Mesothelial cell of epicardium (in vitro differentiated cells): ENCODE results near the gene IQCH. TPM values are rescaled to one million over a fixed set of nuclear protein-coding genes. Genes with fewer than 3 reads are reported as not detected.

Experiments
- DNase-seq, 2 experiments: peaks; one replicate each; pipeline ENCODE4 v3.0.0; 2021; ENCODE audit warnings: low spot score in 2 of 2; ENCODE audit not compliant: unreplicated experiment in 2 of 2
- H3K27ac Mint-ChIP-seq: 2 replicates; pipeline ENCODE4 v1.8.0; 2021; ENCODE audit warnings: mixed read lengths
- H3K27me3 Mint-ChIP-seq: 2 replicates; pipeline ENCODE4 v1.8.0; 2021; ENCODE audit warnings: low read depth, mixed read lengths
- H3K36me3 Mint-ChIP-seq: 2 replicates; pipeline ENCODE4 v1.8.0; 2021; ENCODE audit warnings: mixed read lengths
- H3K4me1 Mint-ChIP-seq: 2 replicates; pipeline ENCODE4 v1.8.0; 2021; ENCODE audit warnings: mixed read lengths
- H3K4me3 Mint-ChIP-seq: 2 replicates; pipeline ENCODE4 v1.8.0; 2021; ENCODE audit warnings: mild to moderate bottlenecking, moderate library complexity, mixed read lengths
- H3K9me3 Mint-ChIP-seq: 2 replicates; pipeline ENCODE4 v1.8.0; 2021; ENCODE audit warnings: mixed read lengths
- total RNA-seq: library from RNA; stranded (reverse); gene quantifications from 3 replicates; pipeline ENCODE4 v1.2.1, GENCODE V29; 2021
- TF ChIP-seq, protein P1 (sequence below): fragments of 200-600 bp; sonication (generic); IDR thresholded peaks from one replicate; pipeline ENCODE4 v1.5.0; 2021; ENCODE audit warnings: antibody characterized with exemption; ENCODE audit not compliant: unreplicated experiment

The IQCH gene
- total RNA-seq, 1 donor from 2014 or later = 0.98 TPM

DNA sequence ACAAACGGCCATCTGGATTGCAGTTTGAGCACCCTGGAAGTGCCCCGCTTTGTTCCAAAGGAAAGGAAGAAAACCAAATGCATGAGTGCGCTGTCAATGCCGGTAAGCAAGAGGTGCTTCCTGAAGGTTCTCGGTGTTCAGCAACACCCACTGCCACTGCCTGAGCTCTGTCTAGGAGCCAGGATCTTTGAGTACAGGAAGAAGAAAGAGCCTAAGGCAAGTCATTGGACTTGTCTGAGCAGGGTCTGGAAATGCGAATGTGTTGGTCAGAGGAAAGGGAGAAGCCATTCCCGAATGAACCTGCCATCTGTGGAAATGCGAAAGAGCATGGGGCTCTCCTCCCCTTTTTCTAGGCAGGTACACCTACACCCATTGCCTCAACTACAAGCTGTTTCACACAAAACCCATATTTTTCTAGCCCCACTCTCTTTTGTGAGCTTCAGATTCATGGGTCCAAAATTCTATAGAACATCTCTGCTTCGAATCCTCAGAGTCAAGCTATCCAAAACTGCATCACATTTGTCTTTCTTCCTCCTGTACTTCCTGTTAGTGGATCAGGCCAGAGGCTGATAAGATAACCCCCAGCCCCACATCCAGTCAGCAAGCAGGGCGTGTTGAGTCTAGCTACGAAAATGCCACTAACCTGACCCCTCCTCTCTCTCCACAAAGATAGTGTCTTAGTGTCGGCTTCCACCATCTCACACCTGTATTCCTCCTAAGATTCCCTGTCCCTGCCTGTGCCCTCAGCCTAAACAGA is 210.8 kb downstream of the IQCH start:
- H3K27ac Mint-ChIP-seq = no peak overlapping the region
- H3K4me1 Mint-ChIP-seq = peaks cover 10% of the 10 kb centered on the region
- no peak for DNase-seq
- no peak overlapping the region for H3K4me3 Mint-ChIP-seq
- H3K27me3 Mint-ChIP-seq = peaks cover 6% of the 10 kb centered on the region
- H3K9me3 Mint-ChIP-seq = no peaks in the 10 kb centered on the region
- TF ChIP-seq, protein P1, sequence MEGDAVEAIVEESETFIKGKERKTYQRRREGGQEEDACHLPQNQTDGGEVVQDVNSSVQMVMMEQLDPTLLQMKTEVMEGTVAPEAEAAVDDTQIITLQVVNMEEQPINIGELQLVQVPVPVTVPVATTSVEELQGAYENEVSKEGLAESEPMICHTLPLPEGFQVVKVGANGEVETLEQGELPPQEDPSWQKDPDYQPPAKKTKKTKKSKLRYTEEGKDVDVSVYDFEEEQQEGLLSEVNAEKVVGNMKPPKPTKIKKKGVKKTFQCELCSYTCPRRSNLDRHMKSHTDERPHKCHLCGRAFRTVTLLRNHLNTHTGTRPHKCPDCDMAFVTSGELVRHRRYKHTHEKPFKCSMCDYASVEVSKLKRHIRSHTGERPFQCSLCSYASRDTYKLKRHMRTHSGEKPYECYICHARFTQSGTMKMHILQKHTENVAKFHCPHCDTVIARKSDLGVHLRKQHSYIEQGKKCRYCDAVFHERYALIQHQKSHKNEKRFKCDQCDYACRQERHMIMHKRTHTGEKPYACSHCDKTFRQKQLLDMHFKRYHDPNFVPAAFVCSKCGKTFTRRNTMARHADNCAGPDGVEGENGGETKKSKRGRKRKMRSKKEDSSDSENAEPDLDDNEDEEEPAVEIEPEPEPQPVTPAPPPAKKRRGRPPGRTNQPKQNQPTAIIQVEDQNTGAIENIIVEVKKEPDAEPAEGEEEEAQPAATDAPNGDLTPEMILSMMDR = no peak
- H3K36me3 Mint-ChIP-seq = no peaks in the 10 kb centered on the region

GRCh38 chr15:67468416-67468815 is 213.8 kb downstream of the IQCH start:
- Mint-ChIP-seq H3K4me3 (no peak overlapping the region), H3K4me1 (peaks cover 10% of the 10 kb centered on the region), H3K27ac (no peak overlapping the region), H3K27me3 (peaks cover 1% of the 10 kb centered on the region), H3K36me3 (no peaks in the 10 kb centered on the region), H3K9me3 (no peaks in the 10 kb centered on the region)
- no peak for DNase-seq
- TF ChIP-seq, protein P1 = no peak

DNA sequence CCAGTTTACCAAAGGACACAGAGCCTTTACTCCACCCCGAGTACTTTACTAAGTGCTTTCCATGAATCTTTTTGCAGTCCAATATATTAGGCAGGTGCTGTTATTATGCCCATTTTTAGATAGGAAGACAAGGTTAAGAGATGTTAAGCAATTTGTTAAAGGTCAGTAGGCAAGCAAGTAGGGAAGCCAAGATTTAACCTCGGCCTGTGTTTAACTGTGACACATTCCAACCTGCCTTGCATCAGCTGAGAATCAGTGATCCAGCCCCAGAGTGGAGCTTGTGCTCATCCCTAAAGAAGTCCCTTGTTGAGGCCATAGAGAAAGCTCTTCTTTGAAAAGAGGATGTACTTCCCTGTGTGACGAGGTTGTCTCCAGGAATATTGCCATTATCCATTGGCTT is 215.1 kb downstream of the IQCH start:
- Mint-ChIP-seq H3K4me1 (peaks cover 10% of the 10 kb centered on the region), H3K27me3 (peaks cover 1% of the 10 kb centered on the region)
- TF ChIP-seq, protein P1 = no peak

DNA sequence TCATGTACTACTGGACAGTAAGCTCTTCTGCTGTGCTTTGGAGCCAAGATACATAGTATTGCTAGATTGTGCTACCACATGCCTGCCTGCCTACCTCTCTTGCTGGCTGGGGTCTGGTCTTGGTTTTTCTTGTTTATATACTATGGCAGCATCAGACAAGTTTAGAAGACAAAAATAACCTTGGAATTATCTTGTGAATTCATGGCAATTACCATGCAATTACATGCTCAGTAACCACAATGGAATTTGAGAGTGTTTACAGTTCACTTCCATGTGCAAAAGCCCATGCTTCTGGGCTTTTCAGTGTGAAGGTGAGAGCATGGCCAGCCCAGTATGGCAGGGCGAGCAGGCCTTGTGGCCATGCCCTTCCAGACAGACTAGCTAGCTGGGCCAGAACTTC is 218.4 kb downstream of the IQCH start:
- no peak for DNase-seq
- Mint-ChIP-seq H3K4me3 (no peak overlapping the region), H3K9me3 (no peaks in the 10 kb centered on the region), H3K27ac (no peak overlapping the region), H3K27me3 (no peaks in the 10 kb centered on the region), H3K36me3 (no peaks in the 10 kb centered on the region), H3K4me1 (peaks cover 8% of the 10 kb centered on the region)
- TF ChIP-seq, protein P1 = no peak

More for the DNA sequence above, 215.1 kb downstream of the IQCH start:
- Mint-ChIP-seq H3K4me3 (no peak overlapping the region), H3K9me3 (no peaks in the 10 kb centered on the region), H3K36me3 (no peaks in the 10 kb centered on the region), H3K27ac (no peak overlapping the region)
- no peak for DNase-seq

- TF ChIP-seq, protein P1 = no peak
- no peaks in the 10 kb centered on the region for H3K9me3 Mint-ChIP-seq
- no peak overlapping the region for H3K4me3 Mint-ChIP-seq
- no peaks in the 10 kb centered on the region for H3K4me1 Mint-ChIP-seq
- no peaks in the 10 kb centered on the region for H3K36me3 Mint-ChIP-seq
- no peak for DNase-seq
- H3K27ac Mint-ChIP-seq = no peak overlapping the region
- peaks cover 2% of the 10 kb centered on the region for H3K27me3 Mint-ChIP-seq
Observed at GRCh38 chr15:67474405-67475110, 220.0 kb downstream of the IQCH start.
